HEK293 (cell line): Measurements from ENCODE around the gene MPHOSPH9.

ENCODE experiments used
- CTCF ChIP-seq: fragments of 450-650 bp; formaldehyde crosslinking; IDR thresholded peaks from 2 replicates; pipeline ENCODE4 v1.5.1; 2016; ENCODE audit warnings: missing biosample characterization, missing genetic modification characterization
- KLF10 ChIP-seq: fragments of 450-650 bp; IDR thresholded peaks from 2 replicates; pipeline ENCODE4 v1.5.1; 2018; ENCODE audit warnings: missing biosample characterization, mild to moderate bottlenecking, missing genetic modification characterization
- PRDM4 ChIP-seq: fragments of 450-650 bp; formaldehyde crosslinking; IDR thresholded peaks from 2 replicates; pipeline ENCODE4 v1.5.1; 2017; ENCODE audit warnings: missing biosample characterization, missing genetic modification characterization
- TRIM28 ChIP-seq: IDR thresholded peaks from 2 replicates; pipeline ENCODE4 v1.6.1; 2011; ENCODE audit warnings: low read length, control low read depth, borderline replicate concordance
- ZBTB26 ChIP-seq: fragments of 450-650 bp; formaldehyde crosslinking; optimal IDR thresholded peaks from 2 replicates; pipeline ENCODE3; 2016; ENCODE audit warnings: missing biosample characterization, mild to moderate bottlenecking, missing genetic modification characterization
- ZNF138 ChIP-seq: fragments of 450-650 bp; formaldehyde crosslinking; IDR thresholded peaks from 2 replicates; pipeline ENCODE4 v1.5.1; 2016; ENCODE audit warnings: missing biosample characterization, missing genetic modification characterization, borderline replicate concordance
- ZNF146 ChIP-seq: fragments of 450-650 bp; formaldehyde crosslinking; IDR thresholded peaks from 2 replicates; pipeline ENCODE4 v1.5.1; 2016; ENCODE audit warnings: missing biosample characterization, missing genetic modification characterization
- ZNF311 ChIP-seq: fragments of 450-650 bp; formaldehyde crosslinking; IDR thresholded peaks from 2 replicates; pipeline ENCODE4 v1.5.1; 2017; ENCODE audit warnings: missing biosample characterization, missing genetic modification characterization, borderline replicate concordance
- ZNF560 ChIP-seq: fragments of 450-650 bp; formaldehyde crosslinking; IDR thresholded peaks from 2 replicates; pipeline ENCODE4 v1.5.1; 2017; ENCODE audit warnings: missing biosample characterization, missing genetic modification characterization, borderline replicate concordance
- ZNF776 ChIP-seq: fragments of 450-650 bp; formaldehyde crosslinking; IDR thresholded peaks from 2 replicates; pipeline ENCODE4 v1.5.0; 2017; ENCODE audit warnings: missing biosample characterization, missing genetic modification characterization, borderline replicate concordance
- ZSCAN23 ChIP-seq: fragments of 450-650 bp; formaldehyde crosslinking; IDR thresholded peaks from 2 replicates; pipeline ENCODE4 v1.5.1; 2016; ENCODE audit warnings: missing biosample characterization, missing genetic modification characterization

- TF ChIP-seq CTCF (tag by site-specific recombination) = no peak
- no peak for TF ChIP-seq ZSCAN23 (tag by site-specific recombination)
- TF ChIP-seq ZNF146 (tag by site-specific recombination) = no peak
- no peak for TF ChIP-seq ZNF138 (tag by site-specific recombination)
- TF ChIP-seq TRIM28 = no peak
- TF ChIP-seq ZNF311 (tag by site-specific recombination) = no peak
- TF ChIP-seq ZBTB26 (tag by site-specific recombination) = no peak
- TF ChIP-seq KLF10 (tag by site-specific recombination) = no peak
- no peak for TF ChIP-seq ZNF776 (tag by site-specific recombination)
- TF ChIP-seq PRDM4 = no peak
- no peak for TF ChIP-seq ZNF560 (tag by site-specific recombination)
Measured at GRCh38 chr12:123200414-123200813, 32.5 kb downstream of the MPHOSPH9 start.
